ENCODE results near the gene TUBB2B.

TUBB2B gene

GRCh38 chr6:3183066-3183465, 44.4 kb downstream of the TUBB2B start:
- TF ChIP-seq NFIC (IDR thresholded peaks at IDR 0.05) = no peak
- TF ChIP-seq TAF1 (IDR thresholded peaks at IDR 0.05; ENCODE audit: low read depth) = no peak
- no peak for TF ChIP-seq USF1 (IDR thresholded peaks at IDR 0.05)
- no peak for TF ChIP-seq EP300 (IDR thresholded peaks at IDR 0.05; ENCODE audit: borderline replicate concordance)
- TF ChIP-seq CREB1 (IDR thresholded peaks at IDR 0.05; ENCODE audit: low read depth) = no peak
- no peak for TF ChIP-seq ZBTB7A (IDR thresholded peaks at IDR 0.05; ENCODE audit: low read depth)
- no peak for TF ChIP-seq MAX (IDR thresholded peaks at IDR 0.05)
- no peak for TF ChIP-seq YY1 (IDR thresholded peaks at IDR 0.05; ENCODE audit: low read depth)
- no peak for TF ChIP-seq TEAD4 (IDR thresholded peaks at IDR 0.05)
- no peak for TF ChIP-seq EGR1 (IDR thresholded peaks at IDR 0.05)
- TF ChIP-seq CEBPB (IDR thresholded peaks at IDR 0.05) = no peak
- TF ChIP-seq FOXM1 (IDR thresholded peaks at IDR 0.05; ENCODE audit: borderline replicate concordance, low read depth) = no peak
- TF ChIP-seq RAD21 (IDR thresholded peaks at IDR 0.05; ENCODE audit: low read depth) = no peak
- no peak for TF ChIP-seq TCF12 (IDR thresholded peaks at IDR 0.05; ENCODE audit: low read depth)
- no peak for TF ChIP-seq REST (IDR thresholded peaks at IDR 0.05; ENCODE audit: low read depth)

- no peak for TF ChIP-seq RAD21 (IDR thresholded peaks at IDR 0.05; ENCODE audit: low read depth)
- no peak for TF ChIP-seq USF1 (IDR thresholded peaks at IDR 0.05)
- no peak for TF ChIP-seq CREB1 (IDR thresholded peaks at IDR 0.05; ENCODE audit: low read depth)
- TF ChIP-seq TAF1 (IDR thresholded peaks at IDR 0.05; ENCODE audit: low read depth) = no peak
- no peak for TF ChIP-seq REST (IDR thresholded peaks at IDR 0.05; ENCODE audit: low read depth)
- TF ChIP-seq EP300 (IDR thresholded peaks at IDR 0.05; ENCODE audit: borderline replicate concordance) = no peak
- TF ChIP-seq TEAD4 (IDR thresholded peaks at IDR 0.05) = no peak
- TF ChIP-seq MAX (IDR thresholded peaks at IDR 0.05) = no peak
- TF ChIP-seq EGR1 (IDR thresholded peaks at IDR 0.05) = no peak
- no peak for TF ChIP-seq TCF12 (IDR thresholded peaks at IDR 0.05; ENCODE audit: low read depth)
Measured at GRCh38 chr6:3181105-3181504, 46.3 kb downstream of the TUBB2B start.

- TF ChIP-seq REST (IDR thresholded peaks at IDR 0.05; ENCODE audit: low read depth) = 0 out of 2 replicates have a peak, but pooled peaks have one; percentile 37
Measured at GRCh38 chr6:3179945-3180344, 47.5 kb downstream of the TUBB2B start.

- TF ChIP-seq TCF12 (IDR thresholded peaks at IDR 0.05; ENCODE audit: low read depth) (no peak), RAD21 (IDR thresholded peaks at IDR 0.05; ENCODE audit: low read depth) (no peak), MAX (IDR thresholded peaks at IDR 0.05) (no peak), CEBPB (IDR thresholded peaks at IDR 0.05) (peak; percentile 39; the same call in 1 of the 2 replicates)
Measured at GRCh38 chr6:3176562-3177355, 50.7 kb downstream of the TUBB2B start.

Measured in Ishikawa (cell line).